Astrocyte (in vitro differentiated cells and primary cell): Measurements from ENCODE around the gene VSTM2B. TPM values are rescaled to one million over a fixed set of nuclear protein-coding genes. Genes with fewer than 3 reads are reported as not detected.

Experiments used
- DNase-seq: peaks from one replicate; pipeline ENCODE4 v3.0.0-alpha.2; 2010; ENCODE audit warnings: low read depth
- FAIRE-seq: peaks from 2 replicates; lab custom pipeline; 2011; peaks lifted over from hg19 to GRCh38; lab: Jason Lieb, UNC
- H2AFZ ChIP-seq: 2 replicates; pipeline ENCODE4 v1.6.0; 2012; ENCODE audit warnings: low read depth, low read length, inconsistent platforms
- H3K27ac ChIP-seq: 2 replicates; pipeline ENCODE4 v1.5.1; 2011; ENCODE audit warnings: low read depth, low read length, inconsistent platforms
- H3K27me3 ChIP-seq: 2 replicates; pipeline ENCODE4 v1.6.0; 2011; ENCODE audit warnings: low read length, inconsistent platforms; ENCODE audit not compliant: insufficient read depth
- H3K36me3 ChIP-seq: 2 replicates; pipeline ENCODE4 v1.5.1; 2011; ENCODE audit warnings: low read length, inconsistent platforms; ENCODE audit not compliant: insufficient read depth
- H3K4me1 ChIP-seq: 2 replicates; pipeline ENCODE4 v1.5.1; 2011; ENCODE audit warnings: low read length, inconsistent platforms; ENCODE audit not compliant: insufficient read depth
- H3K4me2 ChIP-seq: 2 replicates; pipeline ENCODE4 v1.6.0; 2012; ENCODE audit warnings: low read length, inconsistent platforms
- H3K4me3 ChIP-seq: 2 replicates; pipeline ENCODE4 v1.5.1; 2011; ENCODE audit warnings: low read depth, mild to moderate bottlenecking, low read length, inconsistent platforms; ENCODE audit not compliant: insufficient read depth
- H3K79me2 ChIP-seq: 2 replicates; pipeline ENCODE4 v1.6.0; 2012; ENCODE audit warnings: mild to moderate bottlenecking, low read length, inconsistent platforms; ENCODE audit not compliant: insufficient read depth
- H3K9ac ChIP-seq: 2 replicates; pipeline ENCODE4 v1.6.0; 2012; ENCODE audit warnings: mild to moderate bottlenecking, low read length, inconsistent platforms
- H3K9me3 ChIP-seq: 2 replicates; pipeline ENCODE4 v1.5.1; 2012; ENCODE audit warnings: low read depth, mild to moderate bottlenecking, low read length, inconsistent platforms; ENCODE audit not compliant: insufficient read depth
- H4K20me1 ChIP-seq: 2 replicates; pipeline ENCODE4 v1.6.0; 2012; ENCODE audit warnings: low read length, inconsistent platforms; ENCODE audit not compliant: insufficient read depth
- H3K27ac Mint-ChIP-seq: one replicate; pipeline ENCODE4 v1.8.0; 2021; ENCODE audit warnings: mild to moderate bottlenecking, mixed read lengths; ENCODE audit not compliant: unreplicated experiment
- H3K27me3 Mint-ChIP-seq: one replicate; pipeline ENCODE4 v1.8.0; 2021; ENCODE audit warnings: low read depth, mixed read lengths; ENCODE audit not compliant: unreplicated experiment
- H3K36me3 Mint-ChIP-seq: one replicate; pipeline ENCODE4 v1.8.0; 2021; ENCODE audit warnings: low read depth, mixed read lengths; ENCODE audit not compliant: unreplicated experiment
- H3K4me1 Mint-ChIP-seq: one replicate; pipeline ENCODE4 v1.8.0; 2021; ENCODE audit warnings: low read depth, mixed read lengths; ENCODE audit not compliant: unreplicated experiment
- H3K4me3 Mint-ChIP-seq: one replicate; pipeline ENCODE4 v1.8.0; 2021; ENCODE audit warnings: mild to moderate bottlenecking, moderate library complexity, mixed read lengths; ENCODE audit not compliant: unreplicated experiment
- H3K9me3 Mint-ChIP-seq: one replicate; pipeline ENCODE4 v1.8.0; 2021; ENCODE audit warnings: mild to moderate bottlenecking, mixed read lengths; ENCODE audit not compliant: unreplicated experiment
- CTCF ChIP-seq: IDR thresholded peaks from 2 replicates; pipeline ENCODE4 v1.5.1; 2011; ENCODE audit warnings: low read depth, mild to moderate bottlenecking, inconsistent platforms, low read length, moderate library complexity; ENCODE audit not compliant: insufficient read depth
- EZH2 ChIP-seq: IDR thresholded peaks from 2 replicates; pipeline ENCODE4 v1.6.1; 2012; ENCODE audit warnings: mild to moderate bottlenecking, low read length, inconsistent platforms; ENCODE audit not compliant: insufficient read depth
- total RNA-seq: library from RNA; stranded (reverse); gene quantifications from 2 replicates; pipeline ENCODE4 v1.2.1, GENCODE V29; 2021

The VSTM2B gene
- total RNA-seq, 1 donor from 2014 or later, result not detected

GRCh38 chr19:29504454-29504853, 21.3 kb upstream of the VSTM2B start:
- no peaks in the 10 kb centered on the region for H3K36me3 ChIP-seq
- H3K27me3 ChIP-seq, result no peaks in the 10 kb centered on the region
- Mint-ChIP-seq H3K36me3 (no peaks in the 10 kb centered on the region), H3K4me3 (no peak overlapping the region), H3K27ac (no peak overlapping the region), H3K27me3 (peaks cover 44% of the 10 kb centered on the region), H3K4me1 (no peaks in the 10 kb centered on the region), H3K9me3 (peaks cover 2% of the 10 kb centered on the region)
- no peak overlapping the region for H2AFZ ChIP-seq
- no peaks in the 10 kb centered on the region for H3K4me1 ChIP-seq
- no peaks in the 10 kb centered on the region for H3K79me2 ChIP-seq
- H3K4me3 ChIP-seq, result no peak overlapping the region
- peaks cover 8% of the 10 kb centered on the region for H3K9me3 ChIP-seq
- H3K4me2 ChIP-seq, result no peak overlapping the region
- TF ChIP-seq CTCF, result no peak
- no peak for TF ChIP-seq EZH2
- FAIRE-seq (no peak), DNase-seq (no peak)
- no peaks in the 10 kb centered on the region for H4K20me1 ChIP-seq
- H3K9ac ChIP-seq, result no peak overlapping the region
- H3K27ac ChIP-seq, result no peak overlapping the region

GRCh38 chr19:29505097-29505824, 20.5 kb upstream of the VSTM2B start:
- Histone ChIP-seq H3K4me3 (no peak overlapping the region), H3K4me2 (no peak overlapping the region), H3K9me3 (peaks cover 7% of the 10 kb centered on the region), H3K4me1 (no peaks in the 10 kb centered on the region), H3K79me2 (no peaks in the 10 kb centered on the region), H4K20me1 (no peaks in the 10 kb centered on the region), H3K27ac (no peak overlapping the region), H2AFZ (no peak overlapping the region), H3K36me3 (no peaks in the 10 kb centered on the region), H3K27me3 (no peaks in the 10 kb centered on the region), H3K9ac (no peak overlapping the region)
- TF ChIP-seq CTCF (no peak), EZH2 (no peak)
- Mint-ChIP-seq H3K4me1 (no peaks in the 10 kb centered on the region), H3K9me3 (peaks cover 2% of the 10 kb centered on the region), H3K36me3 (no peaks in the 10 kb centered on the region), H3K4me3 (no peak overlapping the region), H3K27me3 (peaks cover 43% of the 10 kb centered on the region), H3K27ac (no peak overlapping the region)
- FAIRE-seq (no peak), DNase-seq (no peak)

GRCh38 chr19:29506619-29506911, 19.2 kb upstream of the VSTM2B start:
- H3K27me3 Mint-ChIP-seq, result peaks cover 49% of the 10 kb centered on the region
- Histone ChIP-seq H3K79me2 (no peaks in the 10 kb centered on the region), H3K27ac (no peak overlapping the region), H3K9ac (no peak overlapping the region), H3K36me3 (no peaks in the 10 kb centered on the region), H3K4me2 (no peak overlapping the region), H3K4me3 (no peak overlapping the region), H3K4me1 (no peaks in the 10 kb centered on the region), H2AFZ (no peak overlapping the region), H3K9me3 (peaks cover 7% of the 10 kb centered on the region), H3K27me3 (no peaks in the 10 kb centered on the region), H4K20me1 (no peaks in the 10 kb centered on the region)
- no peak for TF ChIP-seq CTCF
- TF ChIP-seq EZH2, result no peak
- no peaks in the 10 kb centered on the region for H3K36me3 Mint-ChIP-seq
- no peak overlapping the region for H3K4me3 Mint-ChIP-seq
- peaks cover 2% of the 10 kb centered on the region for H3K9me3 Mint-ChIP-seq
- no peak for FAIRE-seq
- H3K27ac Mint-ChIP-seq, result no peak overlapping the region
- no peak for DNase-seq
- no peaks in the 10 kb centered on the region for H3K4me1 Mint-ChIP-seq
